GM12891 (cell line): ENCODE measurements around the gene EZH1. TPM values are rescaled to one million over a fixed set of nuclear protein-coding genes. Genes with fewer than 3 reads are reported as not detected.
A peak's percentile ranks its signal among the peaks of the same experiment; 100 is the strongest.

Source experiments
- DNase-seq: peaks from one replicate; pipeline ENCODE4 v3.0.0; 2011; ENCODE audit warnings: low spot score; ENCODE audit not compliant: insufficient read length
- FAIRE-seq: peaks from 2 replicates; lab custom pipeline; 2011; peaks lifted over from hg19 to GRCh38; lab: Jason Lieb, UNC
- PAX5 ChIP-seq: IDR thresholded peaks from 2 replicates; pipeline ENCODE4 v1.6.1; 2011; ENCODE audit warnings: low read length, moderate library complexity, mild to moderate bottlenecking; ENCODE audit not compliant: insufficient read depth, severe bottlenecking
- POLR2A ChIP-seq: IDR thresholded peaks from 2 replicates; pipeline ENCODE4 v1.6.1; 2011; ENCODE audit warnings: low read depth, low read length, control low read depth
- POLR2AphosphoS5 ChIP-seq: IDR thresholded peaks from 2 replicates; pipeline ENCODE4 v1.6.1; 2011; ENCODE audit warnings: low read depth, low read length, control low read depth
- POU2F2 ChIP-seq: IDR thresholded peaks from 2 replicates; pipeline ENCODE4 v1.6.1; 2011; ENCODE audit warnings: low read depth, mild to moderate bottlenecking, control low read depth, low read length, moderate library complexity
- SPI1 ChIP-seq: IDR thresholded peaks from 2 replicates; pipeline ENCODE4 v1.6.1; 2011; ENCODE audit warnings: low read depth, low read length, control low read depth
- TAF1 ChIP-seq: IDR thresholded peaks from 2 replicates; pipeline ENCODE4 v1.6.1; 2011; ENCODE audit warnings: low read depth, low read length, control low read depth
- polyA plus RNA-seq: library from polyadenylated mRNA; unstranded; fragments of >200 nt; gene quantifications from one replicate; pipeline ENCODE4 v1.2.1, GENCODE V29; 2012; ENCODE audit warnings: low read depth, missing spikeins, inconsistent platforms; ENCODE audit not compliant: missing spikeins

Gene EZH1
- polyA plus RNA-seq: 13.2 TPM

- DNase-seq (peak; percentile 99), FAIRE-seq (peak; percentile 100)
- TF ChIP-seq PAX5: no peak
- no peak; the same call in 1 of the 2 replicates for TF ChIP-seq POLR2A
- TF ChIP-seq TAF1: no peak
- no peak for TF ChIP-seq POU2F2
- TF ChIP-seq SPI1: no peak
- no peak for TF ChIP-seq POLR2AphosphoS5
These were observed at the start of gene EZH1 for GRCh38 chr17:42744806-42745617. Gene EZH1, minus strand, starts transcription at chr17:42745040. Its CDS starts 16,099 bp downstream, at chr17:42728941.

- FAIRE-seq (no peak), DNase-seq (no peak)
- no peak for TF ChIP-seq PAX5
- TF ChIP-seq POU2F2: no peak
These were observed 47.7 kb upstream of the EZH1 start for GRCh38 chr17:42792545-42792944.

DNA sequence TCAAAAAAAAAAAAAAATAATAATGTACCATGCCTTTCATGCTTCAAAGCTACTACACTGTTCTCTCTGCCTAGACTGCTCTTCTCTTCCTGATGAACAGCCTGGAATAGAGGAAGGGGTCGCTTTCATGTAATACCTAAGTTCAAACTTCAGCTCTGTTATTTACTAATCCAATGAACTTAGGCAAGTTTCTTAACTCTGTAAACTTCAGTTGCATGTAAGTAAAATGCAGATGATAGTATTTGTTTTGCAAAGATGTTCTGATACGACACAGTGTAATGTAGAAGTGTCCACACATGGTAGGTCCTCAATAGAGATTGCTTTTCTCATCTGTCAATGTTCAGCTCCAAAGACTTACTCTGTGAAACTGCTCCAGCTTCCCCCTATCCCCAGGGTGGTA is 47.1 kb upstream of the EZH1 start:
- TF ChIP-seq PAX5 (no peak), POU2F2 (no peak), TAF1 (no peak), POLR2AphosphoS5 (no peak), POLR2A (no peak), SPI1 (no peak)
- FAIRE-seq (no peak), DNase-seq (no peak)

DNA sequence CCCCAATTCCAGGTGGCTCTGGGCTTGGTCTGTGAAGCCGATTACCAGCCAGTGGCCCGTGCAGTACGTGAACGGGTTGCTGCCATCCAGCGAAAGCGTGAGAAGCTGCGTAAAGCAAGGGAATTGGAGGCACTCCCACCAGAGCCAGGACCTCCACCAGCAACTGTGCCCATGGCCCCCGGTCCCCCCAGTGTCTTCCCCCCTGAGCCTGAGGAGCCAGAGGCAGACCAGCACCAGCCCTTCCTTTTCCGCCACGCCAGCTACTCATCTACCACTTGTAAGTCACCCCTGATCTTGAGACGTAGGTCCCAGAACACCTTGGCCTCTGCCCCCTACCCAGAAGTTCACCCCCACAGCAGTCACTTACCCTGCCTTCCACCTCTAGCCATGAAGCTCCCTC is 42.4 kb upstream of the EZH1 start:
- FAIRE-seq: no peak

DNA sequence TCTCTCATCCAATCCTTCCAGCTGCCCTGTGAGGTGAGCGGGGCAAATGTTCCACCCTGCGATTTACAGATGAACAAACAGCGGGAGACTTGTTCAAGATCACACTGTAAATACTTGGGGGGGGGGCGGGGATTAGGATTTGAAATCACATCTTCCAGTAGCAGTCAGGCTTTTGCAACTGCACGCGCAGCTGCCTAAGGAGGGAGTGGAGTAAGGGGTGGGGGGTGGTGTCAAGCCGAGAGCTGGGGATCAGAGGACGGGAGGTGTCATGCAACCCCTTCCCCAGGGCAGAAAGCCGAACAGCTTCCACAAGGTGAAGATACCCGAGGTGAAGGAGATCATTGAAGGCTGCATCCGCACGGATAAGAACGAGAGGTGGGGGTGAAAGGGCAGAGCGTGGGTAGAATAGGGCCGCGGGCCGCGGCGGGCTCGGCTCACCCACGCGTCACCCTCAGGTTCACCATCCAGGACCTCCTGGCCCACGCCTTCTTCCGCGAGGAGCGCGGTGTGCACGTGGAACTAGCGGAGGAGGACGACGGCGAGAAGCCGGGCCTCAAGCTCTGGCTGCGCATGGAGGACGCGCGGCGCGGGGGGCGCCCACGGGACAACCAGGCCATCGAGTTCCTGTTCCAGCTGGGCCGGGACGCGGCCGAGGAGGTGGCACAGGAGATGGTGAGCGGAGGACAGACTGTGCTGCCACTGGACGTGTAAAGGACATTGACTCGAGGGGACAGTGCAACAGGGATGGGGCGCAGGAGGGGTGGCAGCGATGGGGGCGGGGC is 40.2 kb upstream of the EZH1 start:
- DNase-seq (no peak), FAIRE-seq (no peak)
- no peak for TF ChIP-seq POU2F2
- no peak for TF ChIP-seq POLR2AphosphoS5
- no peak for TF ChIP-seq TAF1
- no peak for TF ChIP-seq PAX5
- no peak for TF ChIP-seq POLR2A
- TF ChIP-seq SPI1: no peak

More for the DNA sequence above, 42.4 kb upstream of the EZH1 start:
- no peak for DNase-seq
- no peak for TF ChIP-seq SPI1
- no peak for TF ChIP-seq POU2F2
- TF ChIP-seq POLR2AphosphoS5: no peak
- TF ChIP-seq TAF1: no peak
- TF ChIP-seq POLR2A: no peak
- no peak for TF ChIP-seq PAX5

DNA sequence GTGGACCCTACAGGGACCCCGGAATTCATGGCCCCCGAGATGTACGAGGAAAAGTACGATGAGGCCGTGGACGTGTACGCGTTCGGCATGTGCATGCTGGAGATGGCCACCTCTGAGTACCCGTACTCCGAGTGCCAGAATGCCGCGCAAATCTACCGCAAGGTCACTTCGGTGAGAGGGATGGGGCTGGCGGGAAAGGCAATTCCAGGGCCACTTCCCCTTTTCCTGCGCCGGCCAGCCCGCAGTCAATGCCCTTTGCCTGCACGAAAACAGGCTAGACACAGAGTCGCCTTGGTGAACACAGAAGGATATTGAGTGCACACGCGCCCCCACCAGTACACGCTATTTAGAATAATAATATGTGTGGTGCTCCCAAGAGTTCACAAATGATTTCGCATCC is 39.6 kb upstream of the EZH1 start:
- peak; percentile 31 for FAIRE-seq
- TF ChIP-seq POLR2A: no peak
- peak; percentile 63 for TF ChIP-seq SPI1
- no peak for TF ChIP-seq PAX5
- TF ChIP-seq POU2F2: no peak
- no peak for TF ChIP-seq POLR2AphosphoS5
- no peak for DNase-seq

GRCh38 chr17:42783791-42784138 is 38.9 kb upstream of the EZH1 start:
- TF ChIP-seq POLR2AphosphoS5 (no peak), PAX5 (no peak)
- no peak for FAIRE-seq
- no peak for DNase-seq

DNA sequence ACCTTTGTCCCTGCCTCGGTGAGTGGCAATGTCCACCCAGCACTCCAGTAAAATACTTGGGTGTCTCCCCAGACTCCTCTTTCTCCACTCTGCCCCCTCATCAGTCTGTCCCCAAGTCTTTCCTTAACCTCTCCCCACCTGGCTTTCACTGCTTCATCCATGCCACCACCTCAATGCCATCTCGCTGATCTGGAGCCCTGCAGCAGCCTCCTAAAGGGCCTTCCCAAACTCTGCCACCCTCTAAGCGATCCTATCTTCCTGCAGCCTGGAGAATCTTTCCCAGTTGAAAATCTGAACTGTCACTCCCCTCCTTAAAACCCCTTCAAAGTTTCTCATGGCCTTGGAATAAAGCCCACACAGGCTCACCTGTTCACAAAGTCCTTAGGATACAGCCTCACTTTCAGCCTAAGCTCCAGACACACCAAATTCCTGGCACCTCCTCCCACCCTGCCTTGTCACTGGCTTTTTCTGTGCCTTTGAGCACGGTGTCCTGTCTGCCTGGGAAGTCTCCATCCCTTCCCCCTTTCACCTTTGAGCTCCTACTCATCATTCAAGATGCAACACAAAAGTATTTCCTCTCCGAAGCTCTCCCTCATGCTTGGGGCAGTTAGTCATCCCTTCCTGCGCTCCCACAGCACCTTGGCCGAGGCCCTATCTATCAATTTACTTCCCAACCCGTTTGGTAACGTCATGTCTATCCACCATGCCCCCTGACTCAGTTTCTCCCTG is 38.4 kb upstream of the EZH1 start:
- no peak for DNase-seq
- no peak for FAIRE-seq
- TF ChIP-seq PAX5: no peak
- no peak for TF ChIP-seq POLR2AphosphoS5
- no peak for TF ChIP-seq POU2F2
- TF ChIP-seq SPI1: no peak
- TF ChIP-seq TAF1: no peak
- TF ChIP-seq POLR2A: no peak

DNA sequence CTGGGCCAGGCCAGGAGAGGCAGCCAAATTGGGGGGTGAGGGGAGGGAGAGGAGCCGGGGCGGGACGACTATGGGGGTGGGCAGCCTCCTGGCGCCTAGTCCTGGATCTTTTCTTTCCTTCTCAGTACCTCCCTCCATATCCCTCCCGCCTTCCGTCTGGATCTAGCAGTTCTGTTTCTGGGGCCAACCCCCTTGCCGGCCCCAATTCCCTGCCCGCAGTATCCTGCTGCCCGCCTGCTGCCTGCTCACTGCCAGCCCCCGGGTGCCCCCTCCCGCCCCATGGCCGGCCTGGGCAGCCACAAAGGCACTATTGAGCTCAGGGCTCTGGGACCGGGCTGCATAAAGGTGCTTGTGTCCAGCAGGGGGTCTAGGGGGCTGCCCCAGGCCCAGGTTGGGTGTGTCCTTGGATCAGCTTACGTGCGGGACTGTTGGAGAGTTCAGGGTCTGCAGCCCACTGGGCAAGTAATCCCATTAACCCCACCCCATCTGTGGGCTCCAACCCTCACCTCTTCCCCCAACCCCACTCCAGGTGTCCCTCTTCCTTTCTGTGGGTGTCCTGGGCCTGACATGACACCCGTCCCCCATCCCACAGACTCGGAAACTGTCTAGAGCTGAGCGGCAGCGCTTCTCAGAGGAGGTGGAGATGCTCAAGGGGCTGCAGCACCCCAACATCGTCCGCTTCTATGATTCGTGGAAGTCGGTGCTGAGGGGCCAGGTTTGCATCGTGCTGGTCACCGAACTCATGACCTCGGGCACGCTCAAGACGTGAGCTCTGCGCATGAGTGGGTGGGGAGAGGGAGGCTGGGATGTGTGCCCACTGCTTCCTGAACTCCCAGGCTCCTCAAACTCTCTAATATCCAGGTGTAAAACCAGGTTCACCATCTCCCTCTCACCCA is 37.6 kb upstream of the EZH1 start:
- no peak for DNase-seq
- FAIRE-seq: no peak

More for the DNA sequence above, 37.6 kb upstream of the EZH1 start:
- TF ChIP-seq SPI1: no peak
- TF ChIP-seq POLR2AphosphoS5: no peak
- no peak for TF ChIP-seq POU2F2
- no peak for TF ChIP-seq TAF1
- TF ChIP-seq POLR2A: no peak
- no peak for TF ChIP-seq PAX5
